ENCODE data around the gene MNT.

Gene MNT

DNA sequence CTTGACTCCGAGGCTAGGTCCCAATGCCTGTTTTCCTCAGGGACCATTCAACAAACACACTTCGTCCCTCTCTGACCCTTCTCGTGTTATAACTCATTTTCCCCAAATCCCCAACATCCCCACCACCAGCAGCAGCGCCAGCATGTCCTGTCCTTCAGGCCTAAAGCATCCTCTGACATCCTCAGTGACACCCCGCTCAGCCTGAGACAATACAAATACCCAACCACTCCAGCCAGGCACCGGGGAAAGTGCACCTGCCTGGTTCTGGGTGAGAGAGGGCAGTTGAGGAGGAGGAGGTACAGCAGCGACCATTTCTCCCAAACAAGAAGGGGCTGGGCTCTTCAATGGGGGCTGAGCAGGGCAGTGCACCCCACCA lies 4.7 kb downstream of the MNT start:
- DNase-seq: no peak

DNA sequence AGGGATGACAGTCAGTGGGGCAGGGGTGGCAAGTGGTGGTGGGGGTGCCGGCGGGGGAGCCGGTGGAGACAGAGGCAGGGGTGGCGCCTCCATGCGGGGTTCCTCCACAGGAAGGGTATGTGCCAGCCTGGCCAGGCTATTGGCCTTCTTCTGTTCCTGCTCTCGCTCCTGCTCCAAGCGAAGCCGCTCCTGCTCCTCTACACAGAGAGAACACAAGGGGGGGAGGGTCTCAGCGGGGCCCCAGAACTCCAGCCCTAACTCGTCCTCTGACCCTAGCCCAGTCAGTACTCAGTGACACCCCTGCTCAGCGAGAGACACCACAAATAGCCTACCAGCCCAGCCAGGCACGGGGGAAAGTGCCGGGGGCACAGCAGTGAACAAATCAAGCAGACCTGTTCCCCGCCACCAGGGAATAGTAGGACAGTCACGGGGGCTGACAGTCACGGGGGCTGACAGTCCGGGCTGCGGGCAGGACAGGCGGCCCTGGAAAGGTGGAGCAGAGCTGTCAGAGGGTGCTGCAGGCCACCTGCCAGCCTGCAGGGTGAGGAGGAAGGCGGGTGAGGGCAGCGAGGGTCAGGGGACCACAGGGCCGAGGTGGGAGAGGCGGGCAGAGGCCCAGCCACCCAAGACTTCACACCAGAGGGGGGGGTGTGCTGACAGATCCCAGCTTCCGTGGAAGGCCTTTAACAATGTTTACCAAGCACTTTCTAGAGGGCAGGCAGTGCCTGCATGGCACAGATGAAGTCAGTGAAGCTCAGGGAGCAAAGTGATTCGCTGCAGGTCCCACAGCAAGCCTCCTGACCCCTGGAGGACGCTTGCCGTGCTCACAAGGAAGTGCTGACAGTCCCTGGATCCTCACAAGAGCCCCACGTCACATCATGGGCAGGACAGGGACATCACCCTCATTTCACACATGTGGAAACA lies 5.3 kb downstream of the MNT start:
- no peak for DNase-seq

DNA sequence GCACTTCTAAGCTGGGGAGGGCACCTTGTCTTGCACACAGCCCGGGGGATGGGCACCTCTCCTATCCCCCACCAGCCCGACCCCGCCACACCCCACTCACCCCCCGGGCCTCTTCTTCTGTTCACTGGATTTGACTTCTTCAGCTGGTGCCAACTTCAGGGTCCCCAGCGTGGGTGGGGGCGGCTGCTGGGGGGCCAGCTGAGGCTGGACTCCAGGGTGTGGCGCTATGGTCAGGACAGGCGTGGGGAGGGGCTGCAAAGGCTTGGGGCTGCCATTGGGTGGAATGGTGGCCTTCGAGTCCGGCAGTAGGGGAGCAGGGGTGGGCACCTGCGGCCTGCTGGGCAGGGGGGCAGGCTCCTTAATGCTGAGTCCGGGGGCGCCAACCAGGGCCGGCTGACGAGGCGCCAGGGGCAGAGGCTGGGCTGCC lies 6.1 kb downstream of the MNT start:
- no peak for DNase-seq

GRCh38 chr17:2393954-2394749 lies 6.7 kb downstream of the MNT start:
- peak; percentile 33 for DNase-seq

GRCh38 chr17:2393174-2393953 lies 7.5 kb downstream of the MNT start:
- DNase-seq: peak; percentile 96

- peak; percentile 91 for DNase-seq
Observed at GRCh38 chr17:2392252-2393173, 8.3 kb downstream of the MNT start.

DNA sequence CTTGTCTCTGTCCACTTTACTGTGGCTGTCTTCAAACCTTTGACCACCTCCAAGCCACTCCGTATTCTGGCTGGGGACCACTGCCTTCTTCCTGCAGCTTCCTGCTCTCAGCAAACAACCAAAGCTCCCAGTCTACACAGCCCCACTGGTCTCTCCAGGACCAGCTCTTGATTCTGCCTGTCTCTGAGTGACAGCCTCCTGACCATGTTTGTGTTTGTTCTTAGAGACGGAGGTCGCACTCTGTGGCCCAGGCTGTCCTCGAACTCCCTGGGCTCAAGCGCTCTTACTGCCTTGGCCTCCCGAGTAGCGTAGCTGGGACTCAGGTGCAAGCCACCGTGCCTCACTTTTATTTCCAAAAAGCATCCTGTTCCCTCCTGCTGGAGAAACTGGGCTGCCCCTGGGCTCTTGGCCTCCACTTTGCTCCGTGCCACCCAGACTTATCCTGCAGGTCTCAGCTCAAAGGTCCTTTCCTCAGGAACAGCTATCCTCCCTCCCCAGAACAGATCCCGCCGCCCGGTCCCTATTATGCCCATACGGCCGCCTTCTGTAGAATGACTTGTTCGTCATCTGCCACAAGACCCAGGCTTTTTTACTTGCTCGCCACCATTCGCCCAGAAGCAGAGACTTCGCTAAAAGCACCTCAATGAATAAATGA lies 9.1 kb downstream of the MNT start:
- DNase-seq: no peak

DNA sequence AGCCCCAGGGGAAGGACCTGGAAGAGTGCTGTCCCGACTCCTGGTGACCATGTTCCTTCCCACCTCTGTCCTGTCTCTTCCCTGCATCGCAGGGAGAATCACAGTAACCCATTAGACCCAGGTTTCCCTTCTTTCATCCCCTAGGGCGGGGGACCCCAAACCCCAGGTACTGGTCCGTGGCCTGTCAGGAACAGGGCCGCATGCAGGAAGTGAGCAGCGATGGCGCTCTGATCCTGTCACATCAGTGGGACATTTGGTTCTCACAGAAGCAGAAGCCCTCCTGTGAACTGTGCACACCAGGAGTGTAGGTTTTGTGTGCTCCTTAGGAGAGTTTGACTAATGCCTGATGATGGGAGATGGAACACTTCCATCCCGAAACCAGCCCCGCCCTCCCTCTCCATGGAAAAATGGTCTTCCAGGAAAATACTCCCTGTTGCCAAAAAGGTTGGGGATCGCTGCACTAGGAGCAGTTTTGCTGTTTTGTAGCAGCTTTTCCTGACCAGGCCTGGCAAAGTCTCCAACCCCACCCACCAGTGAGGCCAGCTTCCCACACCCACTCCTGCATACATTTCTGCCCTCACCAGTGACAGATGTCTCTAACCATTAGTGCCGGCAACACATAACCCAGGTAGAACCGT lies 10.5 kb downstream of the MNT start:
- DNase-seq: no peak

DNA sequence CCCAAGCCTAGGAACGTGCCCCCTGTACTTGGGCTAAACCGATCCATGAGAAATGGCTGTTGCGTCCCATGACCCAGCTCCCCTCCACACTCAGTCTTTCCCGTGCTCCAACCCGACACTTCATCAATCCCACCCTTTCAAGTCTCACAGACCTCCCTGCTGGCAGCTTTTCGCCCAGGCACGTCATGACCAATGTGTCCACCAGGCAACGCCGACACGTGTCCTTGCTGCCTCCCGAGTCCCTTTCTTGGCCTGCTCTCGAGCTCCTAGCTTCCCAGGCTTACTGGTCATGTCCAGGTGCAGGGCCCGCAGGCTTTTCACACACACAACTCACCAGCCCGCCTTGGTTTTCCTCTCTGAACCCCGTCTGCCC lies 12.2 kb downstream of the MNT start:
- DNase-seq: no peak

DNA sequence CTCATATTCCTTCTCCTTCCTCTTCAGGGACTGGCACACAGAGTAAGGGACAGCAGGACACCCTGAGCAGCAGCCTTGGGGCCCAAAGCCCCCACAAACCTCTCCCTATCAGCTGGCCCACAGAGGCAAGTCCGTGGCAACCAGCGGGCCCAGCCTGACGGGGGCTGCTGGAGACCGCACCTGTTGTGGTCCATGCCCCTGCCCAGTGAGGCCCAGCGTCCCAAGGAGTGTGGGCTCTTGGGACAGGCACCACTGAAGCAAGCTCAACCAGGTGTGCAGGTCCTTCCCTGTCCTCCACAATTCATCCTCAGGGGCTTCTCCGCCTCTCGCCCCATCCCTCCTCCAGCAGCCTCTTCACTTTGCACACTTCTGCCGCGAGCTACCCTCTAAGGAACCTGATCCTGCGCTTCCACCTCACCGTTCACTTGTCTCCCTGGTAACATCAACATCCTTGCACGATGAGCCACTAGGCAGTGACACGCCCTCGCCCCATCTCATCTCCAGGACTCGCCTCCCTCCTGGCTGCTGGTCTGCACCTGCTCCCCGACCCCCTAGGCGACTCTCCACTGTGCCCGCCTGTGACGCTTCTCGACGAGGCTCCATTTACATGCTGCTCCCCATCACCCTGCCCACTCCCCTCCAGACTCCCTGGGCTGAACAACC lies 12.7 kb downstream of the MNT start:
- DNase-seq: no peak

DNA sequence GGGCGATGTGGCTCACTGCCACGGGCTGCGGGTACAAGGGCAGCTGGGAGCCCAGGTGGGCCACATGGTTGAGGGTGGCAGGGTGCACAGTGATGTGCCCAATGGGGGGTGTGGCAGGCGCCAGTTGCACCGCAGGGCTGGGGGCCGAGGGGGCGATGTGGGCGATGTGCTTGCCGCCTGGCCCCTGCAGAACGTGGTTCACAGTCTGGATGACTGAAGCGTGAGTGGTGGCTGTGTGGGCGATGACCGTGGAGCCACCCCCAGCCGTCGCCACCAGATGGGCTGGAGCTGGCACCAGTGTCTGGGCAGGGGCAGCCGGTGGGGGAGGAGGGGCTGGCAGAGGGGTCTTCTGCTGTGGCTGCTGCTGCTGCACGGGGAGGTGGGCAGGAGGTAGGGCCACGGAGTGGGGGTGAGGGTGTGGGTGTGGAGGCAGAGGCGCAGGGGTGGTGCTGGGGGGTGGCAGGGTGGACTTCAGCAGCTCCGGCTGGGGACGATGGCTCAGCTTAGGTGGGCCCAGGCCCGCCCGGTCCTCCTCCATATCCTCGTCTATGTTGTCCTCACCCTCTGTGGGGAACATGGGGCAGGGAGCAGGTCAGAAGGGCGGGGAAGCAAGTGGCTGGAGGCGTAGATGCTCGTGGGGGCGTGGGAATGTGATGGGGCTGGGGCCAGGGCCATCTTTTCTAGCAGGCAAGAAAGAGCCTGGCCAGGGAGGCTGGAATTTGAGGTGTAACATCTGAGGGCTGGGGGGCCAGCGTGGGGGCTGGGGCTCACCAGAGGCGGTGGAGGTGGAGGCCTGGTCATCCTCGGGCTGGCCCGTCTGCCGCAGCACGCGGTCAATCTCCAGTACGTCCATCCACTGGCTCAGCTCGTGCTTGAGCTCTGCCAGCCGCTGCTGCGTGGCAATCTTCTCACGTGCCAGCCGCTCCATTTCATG lies 13.5 kb downstream of the MNT start:
- no peak for DNase-seq

- DNase-seq: no peak
Observed at GRCh38 chr17:2386400-2387085, 14.3 kb downstream of the MNT start.

GRCh38 chr17:2385240-2386210 lies 15.3 kb downstream of the MNT start:
- DNase-seq: no peak

GRCh38 chr17:2384439-2385127 lies 16.3 kb downstream of the MNT start:
- DNase-seq: no peak

DNA sequence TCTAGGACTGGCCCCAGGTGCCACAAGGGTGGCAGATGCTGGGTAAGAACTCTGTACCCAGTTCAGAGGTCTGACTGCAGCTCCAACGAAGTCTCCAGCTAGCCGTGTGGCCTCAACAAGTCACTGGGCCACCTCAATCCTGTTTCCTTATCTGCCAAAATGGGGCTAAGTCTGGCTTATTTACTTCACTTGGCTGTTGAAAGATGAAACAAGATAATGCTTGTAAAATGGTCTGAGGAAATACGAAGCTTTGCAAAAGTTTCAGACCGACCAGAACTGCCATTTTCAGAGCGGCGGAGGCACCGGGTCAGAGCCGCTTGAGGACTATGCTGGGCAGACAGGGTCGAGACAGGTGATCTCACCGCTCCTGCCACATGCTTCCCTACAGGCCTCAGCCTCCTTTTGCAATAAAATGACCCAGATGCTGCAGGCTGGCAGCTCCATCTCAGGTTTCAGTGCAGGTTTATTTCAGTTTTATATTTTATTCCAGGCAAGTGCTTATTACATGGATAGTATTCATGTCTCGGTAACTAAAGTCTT lies 17.2 kb downstream of the MNT start:
- no peak for DNase-seq
